B cell (primary cell): ENCODE data around the gene ANO2. TPM values are rescaled to one million over a fixed set of nuclear protein-coding genes. Genes with fewer than 3 reads are reported as not detected.
"Not testable (repeated sequence)": the region's sequence is repeated elsewhere in the genome, so short reads cannot be mapped to it uniquely, and the experiment has no call there.

Experiments
- ATAC-seq: fragments of 200-7000 bp; cut with Tn5 transposase; one replicate; pipeline ENCODE4 v1.10.0; 2021; ENCODE audit warnings: low read depth, mild to moderate bottlenecking, moderate number of reproducible peaks, moderate library complexity
- CTCF ChIA-PET: fragments of 350-600 bp; sonication (Branson Sonifier 250); formaldehyde crosslinking; loops from one replicate; lab custom pipeline; 2021; ENCODE audit warnings: antibody characterized with exemption, inconsistent platforms; lab: Charles Lee
- POLR2A ChIA-PET: fragments of 350-600 bp; sonication (Branson Sonifier 250); formaldehyde crosslinking; loops from one replicate; lab custom pipeline; 2021; ENCODE audit warnings: antibody characterized with exemption; lab: Charles Lee
- DNase-seq: peaks from one replicate; pipeline ENCODE4 v3.0.0; 2013
- H2AFZ ChIP-seq: 2 replicates; pipeline ENCODE4 v1.6.1; 2012; ENCODE audit warnings: mild to moderate bottlenecking, low read depth, low read length; ENCODE audit not compliant: insufficient read depth, poor library complexity, severe bottlenecking
- H3K27ac ChIP-seq, 2 donors: 1 replicate in 1 of 2; 2 replicates in 1 of 2; pipeline ENCODE4 v1.5.1; 2012 to 2013; ENCODE audit warnings: low read length in 2 of 2, mild to moderate bottlenecking in 2 of 2, moderate library complexity in 1 of 2
- H3K27me3 ChIP-seq, 4 experiments: fragments of 200-600 bp in 1 of 4; sonication (generic) in 1 of 4; replicated peaks in 1 of 4; 1 replicate in 2 of 4; 2 replicates in 2 of 4; pipeline versions ENCODE4 v1.6.1 to v1.7.0; 2013 to 2016; ENCODE audit warnings: low read length in 3 of 4, mild to moderate bottlenecking in 2 of 4, mixed read lengths in 1 of 4, moderate library complexity in 1 of 4; ENCODE audit not compliant: insufficient read depth in 4 of 4, control insufficient read depth in 3 of 4; ENCODE audit errors: control extremely low read depth in 1 of 4
- H3K36me3 ChIP-seq, 2 experiments: replicated peaks in 1 of 2; 1 replicate in 1 of 2; 2 replicates in 1 of 2; pipeline versions ENCODE4 v1.6.1 to v1.7.1; 2013; ENCODE audit warnings: low read length in 1 of 2; ENCODE audit not compliant: insufficient read depth in 2 of 2, control insufficient read depth in 1 of 2; ENCODE audit errors: control extremely low read depth in 1 of 2, extremely low read depth in 1 of 2
- H3K4me1 ChIP-seq, 2 donors: fragments of 200-600 bp in 1 of 2; sonication (generic) in 1 of 2; 1 replicate in 1 of 2; 2 replicates in 1 of 2; pipeline versions ENCODE4 v1.5.1 to v1.6.1; 2013 to 2017; ENCODE audit warnings: low read length in 2 of 2; ENCODE audit not compliant: control insufficient read depth in 2 of 2, insufficient read depth in 2 of 2
- H3K4me2 ChIP-seq: replicated peaks from 2 replicates; pipeline ENCODE3; 2012; ENCODE audit warnings: mild to moderate bottlenecking, low read depth, low read length; ENCODE audit not compliant: poor library complexity, severe bottlenecking
- H3K4me3 ChIP-seq, 5 experiments: fragments of 200-600 bp in 1 of 5; sonication (generic) in 1 of 5; 1 replicate in 3 of 5; 2 replicates in 2 of 5; pipeline versions ENCODE4 v1.5.1 to v1.7.0; 2011 to 2016; ENCODE audit warnings: low read length in 4 of 5, mild to moderate bottlenecking in 4 of 5, low read depth in 2 of 5, control low read depth in 1 of 5, moderate library complexity in 1 of 5; ENCODE audit not compliant: insufficient read depth in 1 of 5; ENCODE audit errors: control extremely low read depth in 1 of 5, extremely low read depth in 1 of 5
- H3K79me2 ChIP-seq: fragments of 200-600 bp; sonication (generic); one replicate; pipeline ENCODE4 v1.6.0; 2016; ENCODE audit warnings: low read length; ENCODE audit not compliant: control insufficient read depth, insufficient read depth
- H3K9ac ChIP-seq: fragments of 200-600 bp; sonication (generic); 2 replicates; pipeline ENCODE4 v1.6.1; 2017; ENCODE audit warnings: mild to moderate bottlenecking, low read length, moderate library complexity
- H3K9me3 ChIP-seq, 3 donors: one replicate each; pipeline versions ENCODE4 v1.6.1 to v1.7.1; 2013; ENCODE audit warnings: low read length in 2 of 3; ENCODE audit not compliant: control insufficient read depth in 2 of 3, insufficient read depth in 1 of 3; ENCODE audit errors: control extremely low read depth in 1 of 3
- H4K20me1 ChIP-seq: 2 replicates; pipeline ENCODE4 v1.6.0; 2012; ENCODE audit warnings: mild to moderate bottlenecking, low read length; ENCODE audit not compliant: insufficient read depth, control insufficient read depth, poor library complexity, severe bottlenecking
- H3K27ac Mint-ChIP-seq: one replicate; pipeline ENCODE4 v1.8.0; 2021; ENCODE audit warnings: mixed read lengths
- H3K27me3 Mint-ChIP-seq: one replicate; pipeline ENCODE4 v1.8.0; 2021; ENCODE audit warnings: mixed read lengths
- H3K4me1 Mint-ChIP-seq: one replicate; pipeline ENCODE4 v1.8.0; 2021; ENCODE audit warnings: mixed read lengths
- H3K4me3 Mint-ChIP-seq: one replicate; pipeline ENCODE4 v1.8.0; 2021; ENCODE audit warnings: mixed read lengths
- H3K9me3 Mint-ChIP-seq: one replicate; pipeline ENCODE4 v1.8.0; 2022; ENCODE audit warnings: mixed read lengths; ENCODE audit not compliant: insufficient read depth
- EZH2 ChIP-seq: IDR thresholded peaks from 2 replicates; pipeline ENCODE4 v1.6.1; 2012; ENCODE audit warnings: borderline replicate concordance, low read depth, mild to moderate bottlenecking, moderate library complexity, low read length; ENCODE audit not compliant: insufficient read depth, poor library complexity, severe bottlenecking
- WGBS: methylation state at CpG from one replicate; pipeline ENCODE4 v1.1.5; 2013; ENCODE audit warnings: missing lambda C conversion rate; ENCODE audit not compliant: insufficient coverage; 5-methylcytosine and 5-hydroxymethylcytosine counted together
- intact Hi-C: fragments of 100-400 bp; cut with micrococcal nuclease; formaldehyde crosslinking; loops from one replicate; pipeline ENCODE4 v1.10.0; 2022
- polyA plus RNA-seq: library from polyadenylated mRNA; depleted of rRNA; stranded (reverse); fragments of >200 nt; gene quantifications from 2 replicates; pipeline ENCODE4 v1.2.3, GENCODE V29; 2012
- total RNA-seq, 2 donors: library from RNA; stranded (reverse); fragments of 120-200 nt in 1 of 2; gene quantifications; 1 replicate in 1 of 2; 2 replicates in 1 of 2; pipeline versions ENCODE4 v1.2.3 to v1.2.4, GENCODE V29; 2013 to 2022
- TF ChIP-seq, protein P1 (sequence below): fragments of 200-600 bp; IDR thresholded peaks from one replicate; pipeline ENCODE4 v1.8.0; 2022; ENCODE audit warnings: antibody characterized with exemption, mild to moderate bottlenecking

The ANO2 gene
- total and polyA plus RNA-seq, 2 donors (not counting 1 experiment from before 2014, with no cell fraction given): not detected

DNA sequence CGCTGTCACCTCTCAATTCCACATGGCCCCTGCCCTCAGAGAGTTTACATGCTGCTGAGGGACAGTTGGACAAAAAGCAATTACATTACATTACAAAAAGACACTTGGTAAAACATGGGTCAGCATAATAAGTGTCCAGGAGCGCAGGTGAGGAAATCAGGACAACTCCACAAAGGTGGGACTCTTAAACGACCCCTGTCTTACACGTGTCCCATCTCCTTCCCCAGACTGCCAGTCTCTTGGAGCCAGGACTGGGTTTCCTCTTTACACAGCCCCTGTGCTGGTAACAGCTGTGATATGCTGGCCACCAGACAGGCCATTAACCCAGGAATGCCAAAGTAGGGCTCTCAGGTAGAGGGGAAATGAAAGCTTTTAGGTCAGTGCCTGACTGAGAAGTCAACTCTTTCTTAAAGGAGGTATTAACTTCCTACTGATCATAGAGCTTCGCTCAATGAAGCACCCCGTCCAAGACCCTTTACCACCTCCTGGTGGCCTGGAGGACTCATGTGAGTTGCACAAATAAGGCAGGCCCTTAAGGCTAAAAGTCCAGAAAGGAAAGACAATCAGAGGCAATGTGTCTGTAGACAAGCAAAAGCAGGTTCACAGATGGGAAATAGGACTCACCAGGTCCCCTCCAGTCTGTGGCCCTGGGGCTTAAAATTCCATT lies 55.5 kb downstream of the ANO2 start:
- Histone ChIP-seq H4K20me1 (no peaks in the 10 kb centered on the region), H3K79me2 (no peaks in the 10 kb centered on the region), H3K4me2 (no peak overlapping the region), H3K9me3 (peaks cover 0 to 6% (median 2%) of the 10 kb centered on the region in 3 donors), H3K9ac (no peak overlapping the region), H3K27ac (no peak overlapping the region), H2AFZ (no peak overlapping the region), H3K27me3 (peaks cover 0 to 12% (median 6%) of the 10 kb centered on the region in 4 experiments), H3K36me3 (no peaks in the 10 kb centered on the region), H3K4me3 (no peak overlapping the region), H3K4me1 (peaks cover 0 to 5% of the 10 kb centered on the region in 2 donors)
- CTCF ChIA-PET: no interaction called here
- Mint-ChIP-seq H3K27ac (no peak overlapping the region), H3K4me3 (no peak overlapping the region), H3K27me3 (peaks cover 37% of the 10 kb centered on the region), H3K4me1 (peaks cover 6% of the 10 kb centered on the region), H3K9me3 (peaks cover 8% of the 10 kb centered on the region)
- DNase-seq (no peak), ATAC-seq (no peak)
- POLR2A ChIA-PET: no interaction called here
- intact Hi-C loops: no loop called here
- 74% methylated on average over 4 of the region's 6 CpGs for WGBS
- no peak for TF ChIP-seq EZH2
- TF ChIP-seq, protein P1, sequence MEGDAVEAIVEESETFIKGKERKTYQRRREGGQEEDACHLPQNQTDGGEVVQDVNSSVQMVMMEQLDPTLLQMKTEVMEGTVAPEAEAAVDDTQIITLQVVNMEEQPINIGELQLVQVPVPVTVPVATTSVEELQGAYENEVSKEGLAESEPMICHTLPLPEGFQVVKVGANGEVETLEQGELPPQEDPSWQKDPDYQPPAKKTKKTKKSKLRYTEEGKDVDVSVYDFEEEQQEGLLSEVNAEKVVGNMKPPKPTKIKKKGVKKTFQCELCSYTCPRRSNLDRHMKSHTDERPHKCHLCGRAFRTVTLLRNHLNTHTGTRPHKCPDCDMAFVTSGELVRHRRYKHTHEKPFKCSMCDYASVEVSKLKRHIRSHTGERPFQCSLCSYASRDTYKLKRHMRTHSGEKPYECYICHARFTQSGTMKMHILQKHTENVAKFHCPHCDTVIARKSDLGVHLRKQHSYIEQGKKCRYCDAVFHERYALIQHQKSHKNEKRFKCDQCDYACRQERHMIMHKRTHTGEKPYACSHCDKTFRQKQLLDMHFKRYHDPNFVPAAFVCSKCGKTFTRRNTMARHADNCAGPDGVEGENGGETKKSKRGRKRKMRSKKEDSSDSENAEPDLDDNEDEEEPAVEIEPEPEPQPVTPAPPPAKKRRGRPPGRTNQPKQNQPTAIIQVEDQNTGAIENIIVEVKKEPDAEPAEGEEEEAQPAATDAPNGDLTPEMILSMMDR: no peak

- peaks cover 8% of the 10 kb centered on the region for H3K9me3 Mint-ChIP-seq
- peaks cover 0 to 6% (median 2%) of the 10 kb centered on the region in 3 donors for H3K9me3 ChIP-seq
- no peak for TF ChIP-seq EZH2
- TF ChIP-seq, protein P1: no peak
- peaks cover 34% of the 10 kb centered on the region for H3K27me3 Mint-ChIP-seq
- ATAC-seq (no peak), DNase-seq (no peak)
- no peak overlapping the region for H3K9ac ChIP-seq
- 91% methylated on average over 26 of the region's 26 CpGs for WGBS
- no peak overlapping the region for H2AFZ ChIP-seq
- peaks cover 0 to 15% (median 6%) of the 10 kb centered on the region in 4 experiments for H3K27me3 ChIP-seq
- no peak overlapping the region for H3K27ac Mint-ChIP-seq
- no peak overlapping the region for H3K27ac ChIP-seq
- H3K4me3 Mint-ChIP-seq: no peak overlapping the region
- intact Hi-C loops: no loop called here
- no peaks in the 10 kb centered on the region for H4K20me1 ChIP-seq
- H3K4me1 Mint-ChIP-seq: peaks cover 6% of the 10 kb centered on the region
- ChIA-PET CTCF (interaction anchor here (0.5 kb wide), 1 partner anchor 1306 kb away, joined by 4 read pairs; no protein-coding TSS in a partner anchor), POLR2A (no interaction called here)
- no peaks in the 10 kb centered on the region for H3K79me2 ChIP-seq
- peaks cover 0 to 5% of the 10 kb centered on the region in 2 donors for H3K4me1 ChIP-seq
- H3K36me3 ChIP-seq: no peaks in the 10 kb centered on the region
- H3K4me3 ChIP-seq: no peak overlapping the region
- H3K4me2 ChIP-seq: no peak overlapping the region
Measured at GRCh38 chr12:5888816-5889315, 56.2 kb downstream of the ANO2 start.

DNA sequence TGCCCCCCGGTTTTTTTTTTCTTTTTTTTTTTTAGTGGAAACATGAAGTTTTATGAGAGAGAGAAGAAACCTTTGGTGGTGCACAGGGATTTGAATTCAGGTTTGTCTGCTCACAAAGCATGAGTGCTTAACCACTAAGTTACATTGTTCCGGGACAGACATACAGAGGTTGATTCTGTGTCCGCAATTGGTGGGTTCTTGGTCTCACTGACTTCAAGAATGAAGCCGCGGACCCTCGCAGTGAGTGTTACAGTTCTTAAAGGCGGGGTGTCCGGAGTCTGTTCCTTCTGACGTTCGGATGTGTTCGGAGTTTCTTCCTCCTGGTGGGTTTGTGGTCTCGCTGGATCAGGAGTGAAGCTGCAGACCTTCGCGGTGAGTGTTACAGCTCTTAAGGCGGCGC lies 57.2 kb downstream of the ANO2 start:
- H3K79me2 ChIP-seq, H3K9ac ChIP-seq, H3K4me3 ChIP-seq, DNase-seq, H4K20me1 ChIP-seq, H3K36me3 ChIP-seq, H3K27ac Mint-ChIP-seq, POLR2A ChIA-PET, H2AFZ ChIP-seq, CTCF ChIA-PET, H3K4me2 ChIP-seq, H3K9me3 ChIP-seq, H3K9me3 Mint-ChIP-seq, intact Hi-C loops, ATAC-seq, H3K4me1 ChIP-seq, H3K4me1 Mint-ChIP-seq, H3K27ac ChIP-seq: not testable (repeated sequence)
- H3K27me3 Mint-ChIP-seq: peaks cover 36% of the 10 kb centered on the region
- peak overlapping the region; percentile 54 for H3K4me3 Mint-ChIP-seq
- H3K27me3 ChIP-seq: peaks cover 0 to 15% (median 6%) of the 10 kb centered on the region in 4 experiments
- 8% methylated on average over 11 of the region's 16 CpGs for WGBS
